K562 (cell line): ENCODE measurements around the gene LRCH1. TPM values are rescaled to one million over a fixed set of nuclear protein-coding genes. Genes with fewer than 3 reads are reported as not detected.

ENCODE experiments used
- CBFA2T2 ChIP-seq: fragments of 450-650 bp; conservative IDR thresholded peaks from 2 replicates; pipeline ENCODE4 v1.6.1; 2017; ENCODE audit warnings: mild to moderate bottlenecking
- FOXM1 ChIP-seq, 2 experiments: fragments of 450-650 bp in 1 of 2; sonication (generic) in 1 of 2; formaldehyde crosslinking in 1 of 2; IDR thresholded peaks; 2 replicates each; pipeline versions ENCODE4 v1.6.1 to v1.9.0; 2017 to 2022; ENCODE audit warnings: low read depth in 2 of 2, mild to moderate bottlenecking in 2 of 2, missing genetic modification reagents in 1 of 2, moderate library complexity in 1 of 2
- KAT8 ChIP-seq: fragments of 450-650 bp; IDR thresholded peaks from 2 replicates; pipeline ENCODE4 v1.6.1; 2016; ENCODE audit warnings: low read depth, mild to moderate bottlenecking
- MCM2 ChIP-seq: fragments of 450-650 bp; IDR thresholded peaks from 2 replicates; pipeline ENCODE4 v1.6.1; 2017; ENCODE audit warnings: low read depth, mild to moderate bottlenecking
- MEF2D ChIP-seq: conservative IDR thresholded peaks from 2 replicates; pipeline ENCODE4 v1.6.1; 2016; ENCODE audit warnings: low read depth, missing genetic modification characterization, missing compliant biosample characterization
- NFYB ChIP-seq: IDR thresholded peaks from 2 replicates; pipeline ENCODE4 v1.6.1; 2011; ENCODE audit warnings: mild to moderate bottlenecking, moderate library complexity; ENCODE audit not compliant: insufficient read length; ENCODE audit errors: extremely low read depth
- PTTG1 ChIP-seq: fragments of 450-650 bp; IDR thresholded peaks from 2 replicates; pipeline ENCODE4 v1.6.1; 2016; ENCODE audit warnings: low read depth, mild to moderate bottlenecking, missing genetic modification characterization, missing compliant biosample characterization
- RBFOX2 ChIP-seq: fragments of 200-400 bp; formaldehyde crosslinking; IDR thresholded peaks from 2 replicates; pipeline ENCODE4 v1.6.1; 2017; ENCODE audit warnings: low read depth, mild to moderate bottlenecking, low read length, moderate library complexity
- SMAD2 ChIP-seq: fragments of 150-350 bp; IDR thresholded peaks from 2 replicates; pipeline ENCODE4 v1.6.1; 2014; ENCODE audit warnings: low read depth, mild to moderate bottlenecking, low read length
- SRF ChIP-seq, 2 experiments: fragments of 250-450, 450-650 bp in 1 of 2; sonication (Bioruptor Pico) in 1 of 2; sonication (generic) in 1 of 2; formaldehyde crosslinking; IDR thresholded peaks; 2 replicates each; pipeline versions ENCODE4 v1.5.0 to v1.5.1; 2020 to 2022; ENCODE audit warnings: mild to moderate bottlenecking in 1 of 2, missing genetic modification reagents in 1 of 2
- STAG1 ChIP-seq: sonication (generic); formaldehyde crosslinking; IDR thresholded peaks from 2 replicates; pipeline ENCODE4 v1.5.0; 2020; ENCODE audit warnings: missing genetic modification reagents, borderline replicate concordance
- SUPT5H ChIP-seq: fragments of 450-650 bp; IDR thresholded peaks from 2 replicates; pipeline ENCODE4 v1.6.1; 2016
- ZBED1 ChIP-seq: IDR thresholded peaks from 2 replicates; pipeline ENCODE4 v1.6.1; 2014
- ZNF197 ChIP-seq: fragments of 200-800 bp; sonication (Bioruptor generic); IDR thresholded peaks from 2 replicates; pipeline ENCODE4 v1.6.1; 2016; ENCODE audit warnings: low read depth, missing genetic modification characterization, missing compliant biosample characterization
- ZNF561 ChIP-seq: fragments of 450-650 bp; formaldehyde crosslinking; conservative IDR thresholded peaks from 2 replicates; pipeline ENCODE4 v1.4.0; 2020; ENCODE audit warnings: mild to moderate bottlenecking, moderate library complexity
- polyA plus RNA-seq, 8 experiments: library from polyadenylated mRNA; depleted of rRNA in 4 of 8; stranded (reverse) in 5 of 8; unstranded in 3 of 8; fragments of >200 nt; fragmentation: Nextera tagmentation in 2 of 8; fragmentation: Illumina TruSeq in 1 of 8; extraction: Ambion mirVana in 2 of 8; extraction: Trizol in 1 of 8; gene quantifications; 2 replicates each; pipeline versions ENCODE4 v1.2.1 to v1.2.3, GENCODE V29; 2011 to 2014; ENCODE audit warnings: inconsistent platforms in 1 of 8, missing spikeins in 1 of 8
- total RNA-seq, 7 experiments: library from RNA; depleted of rRNA in 6 of 7; stranded (reverse); fragments of >200 nt in 6 of 7; fragmentation: Illumina TruSeq in 2 of 7; extraction: Trizol in 2 of 7; gene quantifications; 2 replicates each; pipeline versions ENCODE4 v1.2.1 to v1.2.3, GENCODE V29; 2011 to 2021; ENCODE audit warnings: low replicate concordance in 1 of 7
- TF ChIP-seq, protein P1 (sequence below): sonication (generic); formaldehyde crosslinking; IDR thresholded peaks from 2 replicates; pipeline ENCODE4 v1.8.0; 2022; ENCODE audit warnings: missing genetic modification reagents, mild to moderate bottlenecking, moderate library complexity, borderline replicate concordance
- TF ChIP-seq, protein P2 (sequence below), 3 experiments: fragments of 200-800 bp in 1 of 3; fragments of 250-450 bp in 1 of 3; fragments of 450-650 bp in 1 of 3; sonication (Bioruptor Pico) in 1 of 3; sonication (Bioruptor generic) in 1 of 3; formaldehyde crosslinking in 1 of 3; IDR thresholded peaks; 2 replicates each; pipeline versions ENCODE4 v1.6.1 to v1.8.0; 2016 to 2022; ENCODE audit warnings: mild to moderate bottlenecking in 2 of 3, missing genetic modification characterization in 2 of 3, missing compliant biosample characterization in 1 of 3, moderate library complexity in 1 of 3
- TF ChIP-seq, protein P3 (sequence below), 2 experiments: IDR thresholded peaks in 1 of 2; conservative IDR thresholded peaks in 1 of 2; 2 replicates each; pipeline ENCODE4 v1.6.1; 2016; ENCODE audit warnings: low read depth in 2 of 2, mild to moderate bottlenecking in 1 of 2, missing compliant biosample characterization in 1 of 2, missing genetic modification characterization in 1 of 2, moderate library complexity in 1 of 2
- TF ChIP-seq, protein P4 (sequence below): IDR thresholded peaks from 2 replicates; pipeline ENCODE4 v1.6.1; 2012; ENCODE audit warnings: low read depth, low read length, improper control_type of control experiment, borderline replicate concordance

LRCH1 gene
- total and polyA plus RNA-seq, 9 of the 15 experiments (the other 6 are each of a cell fraction or from before 2014, with no cell fraction given), result 1.1 to 6.8 (median 3.7) TPM

DNA sequence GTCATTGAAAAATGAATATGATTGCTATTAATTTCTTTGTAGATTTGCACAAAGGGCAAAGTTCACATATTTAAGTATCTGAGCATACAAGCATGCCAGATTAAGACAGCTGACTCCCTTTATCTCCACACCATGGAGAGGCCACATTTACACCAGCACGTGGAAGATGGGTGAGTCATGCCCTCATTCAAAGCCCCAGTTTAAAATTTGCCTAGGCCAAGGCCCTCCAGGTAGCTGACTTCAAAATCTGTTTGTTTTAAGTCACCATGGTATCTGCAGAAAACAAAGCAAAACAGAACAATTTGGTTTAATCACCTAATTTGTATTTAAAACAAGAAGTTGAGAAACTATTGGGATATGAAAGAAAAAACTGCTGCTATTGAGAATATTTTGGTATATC is 134.8 kb downstream of the LRCH1 start (continued):
- no peak for TF ChIP-seq NFYB
- TF ChIP-seq SMAD2, result no peak
- no peak for TF ChIP-seq KAT8
- no peak for TF ChIP-seq MCM2
- TF ChIP-seq, protein P1, sequence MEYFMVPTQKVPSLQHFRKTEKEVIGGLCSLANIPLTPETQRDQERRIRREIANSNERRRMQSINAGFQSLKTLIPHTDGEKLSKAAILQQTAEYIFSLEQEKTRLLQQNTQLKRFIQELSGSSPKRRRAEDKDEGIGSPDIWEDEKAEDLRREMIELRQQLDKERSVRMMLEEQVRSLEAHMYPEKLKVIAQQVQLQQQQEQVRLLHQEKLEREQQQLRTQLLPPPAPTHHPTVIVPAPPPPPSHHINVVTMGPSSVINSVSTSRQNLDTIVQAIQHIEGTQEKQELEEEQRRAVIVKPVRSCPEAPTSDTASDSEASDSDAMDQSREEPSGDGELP (CRISPR knock-in tag), result peak; percentile 66; the same call in 1 of the 2 replicates
- no peak for TF ChIP-seq ZBED1
- TF ChIP-seq RBFOX2, result no peak
- TF ChIP-seq, protein P2, sequence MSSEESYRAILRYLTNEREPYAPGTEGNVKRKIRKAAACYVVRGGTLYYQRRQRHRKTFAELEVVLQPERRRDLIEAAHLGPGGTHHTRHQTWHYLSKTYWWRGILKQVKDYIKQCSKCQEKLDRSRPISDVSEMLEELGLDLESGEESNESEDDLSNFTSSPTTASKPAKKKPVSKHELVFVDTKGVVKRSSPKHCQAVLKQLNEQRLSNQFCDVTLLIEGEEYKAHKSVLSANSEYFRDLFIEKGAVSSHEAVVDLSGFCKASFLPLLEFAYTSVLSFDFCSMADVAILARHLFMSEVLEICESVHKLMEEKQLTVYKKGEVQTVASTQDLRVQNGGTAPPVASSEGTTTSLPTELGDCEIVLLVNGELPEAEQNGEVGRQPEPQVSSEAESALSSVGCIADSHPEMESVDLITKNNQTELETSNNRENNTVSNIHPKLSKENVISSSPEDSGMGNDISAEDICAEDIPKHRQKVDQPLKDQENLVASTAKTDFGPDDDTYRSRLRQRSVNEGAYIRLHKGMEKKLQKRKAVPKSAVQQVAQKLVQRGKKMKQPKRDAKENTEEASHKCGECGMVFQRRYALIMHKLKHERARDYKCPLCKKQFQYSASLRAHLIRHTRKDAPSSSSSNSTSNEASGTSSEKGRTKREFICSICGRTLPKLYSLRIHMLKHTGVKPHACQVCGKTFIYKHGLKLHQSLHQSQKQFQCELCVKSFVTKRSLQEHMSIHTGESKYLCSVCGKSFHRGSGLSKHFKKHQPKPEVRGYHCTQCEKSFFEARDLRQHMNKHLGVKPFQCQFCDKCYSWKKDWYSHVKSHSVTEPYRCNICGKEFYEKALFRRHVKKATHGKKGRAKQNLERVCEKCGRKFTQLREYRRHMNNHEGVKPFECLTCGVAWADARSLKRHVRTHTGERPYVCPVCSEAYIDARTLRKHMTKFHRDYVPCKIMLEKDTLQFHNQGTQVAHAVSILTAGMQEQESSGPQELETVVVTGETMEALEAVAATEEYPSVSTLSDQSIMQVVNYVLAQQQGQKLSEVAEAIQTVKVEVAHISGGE (CRISPR knock-in tag; IDR thresholded peaks at IDR 0.05), result no peak
- no peak for TF ChIP-seq ZNF561 (CRISPR knock-in tag)
- TF ChIP-seq MEF2D, result no peak
- no peak for TF ChIP-seq ZNF197 (CRISPR knock-in tag)
- peak; percentile 79 for TF ChIP-seq CBFA2T2
- no peak for TF ChIP-seq SUPT5H
- TF ChIP-seq, protein P3, sequence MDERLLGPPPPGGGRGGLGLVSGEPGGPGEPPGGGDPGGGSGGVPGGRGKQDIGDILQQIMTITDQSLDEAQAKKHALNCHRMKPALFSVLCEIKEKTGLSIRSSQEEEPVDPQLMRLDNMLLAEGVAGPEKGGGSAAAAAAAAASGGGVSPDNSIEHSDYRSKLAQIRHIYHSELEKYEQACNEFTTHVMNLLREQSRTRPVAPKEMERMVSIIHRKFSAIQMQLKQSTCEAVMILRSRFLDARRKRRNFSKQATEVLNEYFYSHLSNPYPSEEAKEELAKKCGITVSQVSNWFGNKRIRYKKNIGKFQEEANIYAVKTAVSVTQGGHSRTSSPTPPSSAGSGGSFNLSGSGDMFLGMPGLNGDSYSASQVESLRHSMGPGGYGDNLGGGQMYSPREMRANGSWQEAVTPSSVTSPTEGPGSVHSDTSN (CRISPR knock-in tag; IDR thresholded peaks at IDR 0.05; ENCODE audit: low read depth), result no peak
- TF ChIP-seq, protein P3 (tag; conservative IDR thresholded peaks at IDR 0.05; ENCODE audit: low read depth), result no peak
- no peak for TF ChIP-seq PTTG1
- no peak for TF ChIP-seq STAG1
- TF ChIP-seq, protein P4, sequence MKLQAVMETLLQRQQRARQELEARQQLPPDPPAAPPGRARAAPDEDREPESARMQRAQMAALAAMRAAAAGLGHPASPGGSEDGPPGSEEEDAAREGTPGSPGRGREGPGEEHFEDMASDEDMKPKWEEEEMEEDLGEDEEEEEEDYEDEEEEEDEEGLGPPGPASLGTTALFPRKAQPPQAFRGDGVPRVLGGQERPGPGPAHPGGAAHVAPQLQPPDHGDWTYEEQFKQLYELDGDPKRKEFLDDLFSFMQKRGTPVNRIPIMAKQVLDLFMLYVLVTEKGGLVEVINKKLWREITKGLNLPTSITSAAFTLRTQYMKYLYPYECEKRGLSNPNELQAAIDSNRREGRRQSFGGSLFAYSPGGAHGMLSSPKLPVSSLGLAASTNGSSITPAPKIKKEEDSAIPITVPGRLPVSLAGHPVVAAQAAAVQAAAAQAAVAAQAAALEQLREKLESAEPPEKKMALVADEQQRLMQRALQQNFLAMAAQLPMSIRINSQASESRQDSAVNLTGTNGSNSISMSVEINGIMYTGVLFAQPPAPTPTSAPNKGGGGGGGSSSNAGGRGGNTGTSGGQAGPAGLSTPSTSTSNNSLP, result no peak
- no peak for TF ChIP-seq SRF (CRISPR knock-in tag; IDR thresholded peaks at IDR 0.05)
- no peak for TF ChIP-seq FOXM1 (IDR thresholded peaks at IDR 0.05; ENCODE audit: low read depth)
- TF ChIP-seq FOXM1 (CRISPR knock-in tag; IDR thresholded peaks at IDR 0.05; ENCODE audit: low read depth), result no peak
